ENCODE results near the gene FGF14.
"Not testable (repeated sequence)": the region's sequence is repeated elsewhere in the genome, so short reads cannot be mapped to it uniquely, and the experiment has no call there.

FGF14 gene

DNA sequence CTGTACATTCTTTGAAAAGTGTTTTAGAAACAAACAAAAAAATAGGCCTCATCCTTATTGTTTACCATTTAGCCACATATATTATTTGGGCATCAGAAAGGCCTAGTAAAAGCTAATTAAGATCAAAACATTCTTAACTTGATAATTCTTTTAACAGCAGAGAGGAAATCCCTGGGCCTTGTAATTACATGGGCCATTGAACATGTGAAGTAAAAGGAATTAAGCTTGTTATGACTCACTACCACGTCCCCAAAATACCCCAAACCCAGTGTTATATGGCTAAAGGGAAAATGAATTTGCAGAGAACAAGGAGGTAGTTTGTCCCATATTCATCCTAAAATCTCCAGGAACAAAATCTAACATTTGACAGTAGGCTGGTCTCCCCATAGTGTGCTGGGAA is 509.6 kb downstream of the FGF14 start:
- DNase-seq (ENCODE audit: extremely low read depth in 1 of 2, low read depth in 1 of 2): no peak

DNA sequence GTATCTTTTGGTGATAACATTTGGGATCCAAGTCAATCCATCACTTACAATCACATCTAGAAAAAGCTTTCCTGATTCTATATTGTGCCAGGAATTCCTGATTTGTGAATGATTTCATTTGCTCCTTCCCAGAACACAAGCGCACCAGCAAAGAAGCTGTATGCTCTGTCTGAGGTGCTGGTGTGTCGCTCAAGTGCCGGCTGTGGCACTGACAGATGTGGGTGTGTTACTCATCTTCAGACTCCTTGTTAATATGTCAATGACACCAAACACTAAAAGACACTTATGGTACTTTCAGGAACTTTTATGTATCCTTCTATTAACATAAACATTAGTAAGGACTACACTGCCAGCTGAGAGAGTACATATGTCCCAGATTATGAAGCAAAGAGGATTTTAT is 520.3 kb downstream of the FGF14 start:
- no peak for DNase-seq (ENCODE audit: extremely low read depth in 1 of 2, low read depth in 1 of 2)

DNA sequence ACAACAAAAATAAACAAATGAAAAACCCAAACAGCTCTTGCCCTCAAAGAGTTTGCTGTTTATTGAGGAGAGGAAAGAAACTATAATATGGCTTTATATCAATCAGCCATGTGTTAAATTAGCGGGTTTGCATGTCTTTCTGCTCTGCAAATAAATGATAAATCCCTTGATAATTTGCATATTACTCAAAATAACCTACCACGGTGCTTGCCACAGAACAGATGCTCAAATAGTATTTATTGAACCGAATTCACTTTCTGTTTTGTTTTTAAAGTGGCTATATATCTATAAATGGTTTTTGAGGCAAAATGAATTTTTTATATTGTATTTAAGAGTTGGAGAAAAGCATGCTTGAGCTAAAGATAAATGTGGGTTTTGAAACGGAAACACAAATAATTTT is 521.3 kb downstream of the FGF14 start:
- DNase-seq (ENCODE audit: extremely low read depth in 1 of 2, low read depth in 1 of 2): no peak

DNA sequence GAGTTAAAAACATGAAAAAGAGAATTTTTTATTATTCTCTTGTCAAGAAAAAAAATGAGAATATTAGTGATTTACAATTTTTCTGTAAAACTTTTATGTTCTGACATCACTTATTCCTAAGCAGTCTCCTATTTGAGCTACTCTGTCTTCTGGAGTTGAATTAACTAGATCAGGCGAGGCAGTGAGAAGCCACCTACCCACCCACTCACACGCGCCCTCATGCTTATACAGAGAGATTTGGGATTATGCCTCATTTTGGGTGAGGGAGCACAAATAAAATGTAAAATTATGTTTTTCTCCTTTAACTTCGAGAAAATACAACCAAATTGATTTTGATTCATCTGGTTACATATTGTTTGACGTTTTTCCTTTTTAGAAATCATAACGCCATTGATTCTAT is 524.9 kb downstream of the FGF14 start:
- DNase-seq (ENCODE audit: extremely low read depth in 1 of 2, low read depth in 1 of 2): no peak

DNA sequence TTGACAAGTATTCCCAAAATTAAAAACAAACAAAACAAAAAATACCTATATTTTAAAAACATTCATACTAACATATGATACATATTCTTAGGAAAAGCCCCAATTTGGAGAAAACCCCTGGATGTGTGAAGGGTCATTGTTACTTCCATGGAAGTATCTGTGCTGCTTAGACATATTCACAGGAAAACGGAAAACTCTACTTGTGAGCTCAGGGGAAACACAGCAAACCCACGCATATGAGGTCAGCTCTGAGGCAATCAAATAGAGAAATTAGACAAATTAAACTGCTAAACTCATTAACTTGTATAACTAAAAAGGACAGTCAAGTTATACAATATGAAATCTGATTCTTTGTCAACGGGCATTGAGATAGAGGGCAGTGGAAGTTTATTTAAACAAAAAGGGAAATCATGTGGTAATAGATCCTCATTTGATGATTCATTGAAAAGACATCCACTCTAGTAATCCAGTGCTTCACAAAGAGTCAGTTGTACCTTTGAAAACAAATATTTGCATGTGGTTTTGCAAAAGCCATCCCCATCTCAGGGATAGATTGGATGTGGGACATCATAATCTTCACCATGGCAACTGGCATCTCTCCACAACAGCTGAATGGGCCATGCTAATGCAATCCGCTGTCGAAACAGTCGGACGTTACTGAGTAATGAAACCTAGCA is 526.0 kb downstream of the FGF14 start:
- no peak for DNase-seq (ENCODE audit: extremely low read depth in 1 of 2, low read depth in 1 of 2)

DNA sequence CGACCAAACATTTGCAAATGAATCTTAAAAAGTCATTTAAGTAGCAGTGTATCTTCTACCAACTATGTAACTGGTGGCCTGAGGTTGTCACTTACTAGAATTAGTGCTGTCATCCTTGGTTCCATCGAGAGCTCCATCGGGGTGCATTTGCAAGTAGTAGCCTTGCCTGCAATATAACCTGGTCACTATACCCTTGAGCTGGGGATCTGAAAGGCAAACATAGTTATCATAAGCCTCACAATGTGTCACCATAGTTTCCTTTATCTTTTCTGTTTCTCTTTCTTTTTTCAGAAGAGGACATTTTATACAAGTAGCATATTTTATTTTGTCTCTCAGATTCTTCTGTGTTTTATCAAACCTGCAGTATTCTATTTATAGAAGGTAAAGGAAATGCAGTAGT is 526.8 kb downstream of the FGF14 start:
- DNase-seq (ENCODE audit: extremely low read depth in 1 of 2, low read depth in 1 of 2): no peak

DNA sequence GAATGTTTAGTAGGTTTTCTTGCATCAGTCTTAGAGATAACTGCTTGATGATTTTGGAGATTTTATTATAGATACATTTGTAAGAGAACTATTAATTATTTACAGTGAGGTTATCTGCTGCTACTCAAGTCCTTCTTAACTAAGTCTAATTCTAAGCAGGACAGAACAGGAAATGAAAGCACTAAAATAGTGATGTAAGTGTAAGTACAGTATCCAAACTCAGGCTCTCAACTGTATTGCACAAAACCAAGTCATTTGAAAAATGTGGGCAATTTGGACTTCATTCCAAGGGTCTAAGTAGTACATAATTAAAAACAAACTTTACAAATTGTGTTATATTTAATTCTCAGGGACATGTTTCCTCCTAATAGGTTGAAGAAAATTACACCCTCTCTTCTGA is 532.3 kb downstream of the FGF14 start:
- no peak for DNase-seq (ENCODE audit: extremely low read depth in 1 of 2, low read depth in 1 of 2)

DNA sequence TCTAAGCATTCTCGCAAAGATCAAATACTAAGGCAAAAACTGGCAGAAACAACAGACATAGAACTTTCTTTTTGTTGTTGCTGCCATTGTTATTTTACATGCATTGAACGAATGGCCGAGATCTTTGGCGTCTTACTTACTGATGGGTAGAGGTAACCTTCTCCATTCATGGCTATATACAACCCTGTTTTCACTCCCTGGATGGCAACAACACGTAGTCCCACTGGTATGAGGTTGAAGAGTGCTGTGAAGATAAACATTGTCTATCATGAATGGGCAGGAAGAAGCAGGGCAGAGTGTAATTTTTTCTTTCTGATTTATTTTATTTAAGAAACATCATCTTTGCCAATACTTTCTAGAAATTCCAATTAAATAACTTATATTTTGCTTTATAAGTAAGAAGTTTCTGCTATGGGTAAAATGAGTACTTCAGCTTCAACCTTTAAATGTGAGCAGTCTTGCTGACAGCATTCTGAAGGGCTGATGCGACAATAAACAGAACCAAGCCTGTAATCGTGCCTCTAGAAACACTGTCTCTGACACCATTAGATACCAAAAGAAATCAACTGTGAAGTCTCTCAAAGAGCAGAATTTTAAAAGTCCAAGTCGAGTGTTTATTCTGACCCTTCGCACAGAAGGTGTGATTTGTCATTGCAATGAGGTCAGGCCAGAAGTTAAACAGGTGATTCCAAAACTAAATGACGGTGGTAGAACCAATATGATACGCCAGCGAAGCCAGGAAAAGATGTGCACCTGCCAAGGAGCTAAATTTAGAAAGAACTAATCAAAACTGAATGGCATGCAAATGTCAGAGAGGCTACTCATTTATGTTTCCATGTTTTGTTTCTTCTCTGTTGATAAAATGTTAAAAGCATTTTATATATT is 533.0 kb downstream of the FGF14 start:
- no peak for DNase-seq (ENCODE audit: extremely low read depth in 1 of 2, low read depth in 1 of 2)

DNA sequence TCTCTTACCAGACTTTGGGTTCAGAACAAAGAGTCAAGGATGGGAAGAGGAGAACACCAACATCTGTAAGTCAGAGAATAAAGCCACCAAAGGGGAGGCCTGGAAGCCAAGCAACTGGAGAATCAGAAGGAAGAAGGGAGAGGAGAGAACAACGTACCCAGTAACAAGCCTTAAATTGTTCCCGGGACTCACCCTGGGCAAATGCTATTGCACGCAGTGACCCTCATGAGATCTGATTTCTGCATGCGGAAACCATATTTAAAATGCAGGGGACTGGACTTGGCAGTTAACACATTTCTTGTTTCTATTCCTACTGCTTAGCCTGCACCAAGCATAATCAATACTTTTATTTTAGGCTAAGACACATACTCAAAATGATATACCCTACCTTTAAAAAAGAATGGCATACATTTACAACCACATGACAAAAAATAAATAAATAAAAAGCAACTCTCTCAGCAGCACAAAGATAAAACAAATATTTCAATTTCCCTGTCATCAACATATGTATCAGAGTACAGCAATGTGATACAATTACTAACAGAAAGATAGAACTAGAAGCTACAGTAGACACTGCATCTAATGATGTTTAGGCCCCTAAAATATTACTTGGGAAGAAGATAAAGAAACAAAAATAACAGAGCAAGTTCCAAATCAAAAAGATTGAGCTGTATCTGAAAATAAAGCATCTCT is 534.8 kb downstream of the FGF14 start:
- DNase-seq (ENCODE audit: extremely low read depth in 1 of 2, low read depth in 1 of 2): no peak

DNA sequence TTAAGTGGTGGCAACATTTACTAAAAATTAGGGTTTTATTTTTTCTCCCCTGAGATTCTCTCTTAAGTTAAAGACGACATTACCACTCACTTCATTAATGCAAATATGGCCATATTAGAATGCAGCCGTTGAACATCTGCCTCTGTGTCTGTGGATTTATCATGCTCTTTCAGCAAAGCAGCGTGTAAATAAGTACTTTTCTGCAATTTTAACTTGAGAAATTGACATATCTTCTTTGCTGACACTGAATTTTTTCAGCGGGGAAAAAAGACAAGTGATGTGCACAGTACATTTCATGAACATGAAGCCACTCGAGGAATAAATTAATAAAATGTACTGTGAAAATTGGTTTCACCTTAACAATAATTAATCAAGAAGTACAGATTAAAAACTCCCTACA is 543.0 kb downstream of the FGF14 start:
- no peak for DNase-seq (ENCODE audit: extremely low read depth in 1 of 2, low read depth in 1 of 2)

DNA sequence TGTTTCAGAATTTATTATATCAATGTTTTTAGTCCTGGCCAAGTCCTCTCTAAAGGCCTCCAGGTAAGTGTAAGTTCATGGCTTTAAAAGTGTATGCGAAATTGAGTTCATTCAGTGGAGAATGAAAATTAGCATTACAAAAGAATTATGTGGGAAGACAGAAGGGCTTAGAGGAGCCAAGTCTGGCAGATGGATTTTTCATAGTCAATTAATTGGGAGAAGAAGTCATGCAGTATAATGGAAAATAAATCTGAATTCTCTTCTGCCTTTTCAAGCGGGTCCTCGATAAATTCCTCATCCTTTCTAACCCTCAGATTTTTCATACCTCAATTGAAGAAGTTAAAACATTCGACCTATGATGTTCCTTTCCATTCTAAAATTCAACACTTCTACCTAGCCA is 555.1 kb downstream of the FGF14 start:
- DNase-seq (ENCODE audit: extremely low read depth in 1 of 2, low read depth in 1 of 2): no peak

DNA sequence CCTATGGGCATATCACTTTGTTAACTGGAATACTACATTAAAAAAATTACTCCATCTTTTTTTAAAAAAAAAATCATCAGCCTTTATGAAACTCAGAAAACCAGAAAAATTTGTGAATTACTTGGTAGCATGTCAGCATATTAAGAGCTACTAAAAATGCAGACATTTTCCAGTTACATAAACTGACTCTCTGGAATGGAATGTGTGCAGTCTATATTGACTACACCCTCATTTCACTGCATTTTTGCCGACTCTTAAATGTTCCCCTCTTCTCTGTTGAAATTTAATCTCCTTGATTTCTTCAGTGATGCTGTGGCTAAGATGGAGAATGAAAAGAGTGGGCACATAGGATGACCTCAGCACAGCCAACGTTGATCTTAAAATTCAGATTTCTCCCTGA is 555.6 kb downstream of the FGF14 start:
- DNase-seq (ENCODE audit: extremely low read depth in 1 of 2, low read depth in 1 of 2): no peak

DNA sequence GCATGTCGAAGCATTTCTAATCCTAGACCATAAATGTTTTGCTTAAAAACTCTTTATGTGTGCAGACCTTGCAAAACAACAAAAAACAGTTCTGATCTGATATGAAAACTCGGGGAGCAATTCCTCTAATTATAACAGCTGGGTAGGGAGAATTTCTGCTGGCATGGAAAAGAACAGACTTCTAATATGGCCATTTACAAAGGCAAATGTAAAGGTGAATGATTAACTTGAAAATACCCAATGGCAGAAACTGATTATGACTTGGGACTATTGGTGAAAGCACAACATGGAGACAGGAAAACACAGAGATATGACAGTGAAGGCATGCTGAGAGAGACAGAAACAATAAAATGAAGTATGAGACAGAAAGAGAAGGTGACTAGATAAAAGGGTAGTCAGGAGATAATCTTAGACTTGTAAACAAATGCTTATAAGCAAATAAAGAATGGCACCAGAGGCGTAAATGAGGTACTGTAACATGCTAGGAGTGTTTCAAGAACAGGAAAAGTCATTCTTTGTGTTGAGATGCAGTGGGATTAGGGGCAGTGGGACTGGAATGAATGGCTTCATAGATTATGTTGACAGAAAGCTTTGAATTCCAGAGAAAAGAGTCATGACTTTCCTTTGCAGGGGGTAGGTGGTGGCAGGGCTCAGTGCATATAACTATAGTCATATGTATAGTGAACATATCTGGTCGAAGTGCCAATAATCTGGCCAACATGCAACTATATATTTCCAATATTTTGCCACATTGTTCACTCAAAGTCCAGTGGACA is 556.4 kb downstream of the FGF14 start:
- no peak for DNase-seq (ENCODE audit: extremely low read depth in 1 of 2, low read depth in 1 of 2)

DNA sequence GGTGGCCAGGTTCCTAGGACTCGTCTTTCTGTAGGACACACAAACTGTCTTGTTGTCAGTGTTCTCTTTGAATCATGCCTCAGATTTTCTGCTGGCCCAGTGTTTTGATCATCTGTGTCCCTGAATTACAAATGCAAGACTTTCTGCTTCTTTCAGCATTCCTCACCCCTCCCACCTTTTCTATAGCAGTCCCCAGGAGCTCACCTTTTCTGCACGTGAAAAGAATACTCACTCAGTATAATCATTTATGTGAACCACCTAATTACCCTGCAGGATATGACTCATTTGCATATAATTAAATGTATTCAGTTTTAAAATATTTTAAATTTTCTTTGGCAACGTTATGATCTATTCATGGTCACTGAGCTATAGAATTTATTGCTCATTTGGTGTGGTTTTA is 560.1 kb downstream of the FGF14 start:
- no peak for DNase-seq (ENCODE audit: extremely low read depth in 1 of 2, low read depth in 1 of 2)

DNA sequence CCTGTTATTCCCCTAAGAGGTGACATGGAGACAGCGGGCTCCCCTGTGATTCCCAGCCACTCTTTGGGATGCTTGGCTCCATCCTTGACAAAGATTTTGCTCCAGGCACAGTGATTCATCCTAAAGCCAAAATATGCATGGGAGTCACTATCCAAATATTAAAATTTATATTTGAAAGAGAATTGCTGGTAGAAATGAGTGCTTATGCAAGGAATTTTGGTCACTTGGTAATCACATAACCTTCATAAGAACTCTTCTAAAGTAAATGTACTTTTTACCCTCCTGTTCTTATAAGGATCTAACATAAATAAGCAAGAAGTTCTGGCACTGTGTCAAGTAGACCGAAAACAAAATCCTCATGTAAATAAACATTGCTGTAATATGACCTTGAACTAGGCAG is 563.5 kb downstream of the FGF14 start:
- DNase-seq (ENCODE audit: extremely low read depth in 1 of 2, low read depth in 1 of 2): no peak

DNA sequence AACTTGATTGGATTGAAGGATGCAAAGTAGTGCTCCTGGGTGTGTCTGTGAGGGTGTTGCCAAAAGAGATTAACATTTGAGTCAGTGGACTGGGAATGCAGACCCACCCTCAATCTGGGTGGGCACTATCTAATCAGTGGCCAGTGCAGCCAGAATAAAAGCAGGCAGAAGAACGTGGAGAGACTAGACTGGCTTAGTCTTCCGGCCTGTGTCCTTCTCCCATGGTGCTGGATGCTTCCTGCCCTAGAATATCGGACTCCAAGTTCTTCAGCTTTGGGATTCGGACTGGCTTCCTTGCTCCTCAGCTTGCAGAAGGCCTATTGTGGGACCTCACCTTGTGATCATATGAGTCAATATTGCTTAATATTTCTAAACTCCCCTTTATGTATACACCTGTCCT is 564.1 kb downstream of the FGF14 start:
- DNase-seq (ENCODE audit: extremely low read depth in 1 of 2, low read depth in 1 of 2): not testable (repeated sequence)

DNA sequence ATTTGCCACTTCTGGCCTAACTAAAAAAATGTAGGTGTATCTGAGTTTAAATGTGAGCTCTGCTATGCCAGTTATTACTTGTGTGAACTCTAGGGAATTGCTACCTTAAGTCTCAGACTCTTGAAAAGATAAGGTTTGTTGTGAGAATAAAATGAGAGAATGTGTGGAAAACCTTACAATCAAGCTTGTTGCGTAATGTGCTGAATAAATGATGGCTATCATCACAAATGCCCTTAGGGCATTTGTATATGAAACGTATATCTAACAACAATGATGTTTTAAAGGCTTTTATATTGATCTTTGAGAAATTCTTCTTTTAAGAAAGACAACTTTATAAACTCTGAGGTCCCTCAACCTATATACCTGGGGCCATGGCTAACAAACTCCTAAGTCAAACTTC is 564.6 kb downstream of the FGF14 start:
- DNase-seq (ENCODE audit: extremely low read depth in 1 of 2, low read depth in 1 of 2): no peak

DNA sequence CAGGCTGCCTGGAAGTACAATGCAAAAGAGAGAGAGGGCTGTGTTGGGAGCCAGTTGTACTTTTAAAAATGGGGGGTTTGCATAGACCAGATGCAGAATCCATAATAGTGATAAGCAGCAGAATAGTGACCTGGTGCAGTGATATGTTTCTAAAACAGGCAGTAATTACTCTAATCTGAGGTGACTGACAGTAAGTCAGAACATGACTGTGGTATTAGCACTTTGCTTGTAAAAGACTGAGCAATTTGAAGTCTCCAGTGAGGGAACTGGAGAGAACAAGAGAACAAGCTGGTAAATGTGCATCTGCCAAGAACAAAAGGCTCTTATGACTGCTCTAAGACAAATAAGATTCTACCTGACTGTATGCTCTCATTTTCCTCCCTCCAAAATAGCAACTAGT is 565.9 kb downstream of the FGF14 start:
- DNase-seq (ENCODE audit: extremely low read depth in 1 of 2, low read depth in 1 of 2): no peak

DNA sequence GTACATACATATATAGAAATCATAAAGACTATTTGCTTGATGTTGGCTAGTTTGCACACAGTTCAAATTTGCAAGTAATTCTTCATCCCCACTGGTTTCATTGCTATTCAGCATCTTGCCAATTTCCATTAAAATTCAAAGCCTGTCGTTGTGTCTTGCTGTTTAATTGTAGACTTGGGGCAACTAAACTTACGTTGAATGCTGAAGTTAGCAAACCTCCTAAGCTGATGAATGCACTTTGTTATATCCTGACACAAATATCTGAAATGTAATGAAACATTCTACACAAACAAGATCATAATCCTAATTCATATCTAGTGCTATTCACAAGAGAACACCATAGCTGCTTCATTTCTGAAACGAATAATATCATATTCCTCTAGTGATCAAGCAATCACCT is 568.2 kb downstream of the FGF14 start:
- DNase-seq (ENCODE audit: extremely low read depth in 1 of 2, low read depth in 1 of 2): no peak

DNA sequence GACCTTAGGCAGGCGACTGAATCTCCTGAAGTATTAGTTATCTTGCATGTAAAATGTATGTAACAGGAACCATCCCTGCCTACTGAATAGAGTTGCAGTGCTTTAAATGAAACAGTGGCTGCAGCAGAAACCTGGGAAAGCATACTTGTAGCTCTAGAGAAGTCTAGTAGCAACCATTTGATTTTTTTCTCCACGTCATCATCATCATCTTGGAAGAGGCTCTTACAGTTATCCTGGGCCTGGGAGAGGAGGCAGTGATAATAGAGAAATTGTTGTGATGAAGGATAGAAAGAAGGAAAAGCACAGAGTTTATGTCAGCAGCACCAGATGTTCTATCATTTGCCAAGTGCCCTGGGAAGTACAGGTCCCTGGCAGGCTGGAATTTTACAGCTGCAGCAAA is 571.8 kb downstream of the FGF14 start:
- DNase-seq (ENCODE audit: extremely low read depth in 1 of 2, low read depth in 1 of 2): no peak

DNA sequence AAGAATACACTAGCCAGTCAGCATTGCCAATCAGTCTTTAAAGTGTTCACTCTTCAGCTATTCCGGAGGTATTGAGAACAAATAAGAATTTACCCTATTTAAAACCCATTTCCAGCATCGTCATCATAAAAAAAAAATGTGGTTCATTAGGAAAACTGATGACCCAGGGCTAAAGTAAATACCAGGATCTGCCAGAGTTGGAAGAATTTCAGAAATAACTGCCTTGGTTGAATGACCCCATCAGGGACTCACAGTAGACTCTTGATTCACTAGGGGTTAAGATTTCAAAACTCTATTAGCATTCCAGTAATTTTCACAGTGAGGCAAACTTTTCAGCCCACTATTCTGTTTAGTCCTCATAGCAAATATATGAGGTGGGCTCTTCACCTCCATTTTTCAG is 572.4 kb downstream of the FGF14 start:
- no peak for DNase-seq (ENCODE audit: extremely low read depth in 1 of 2, low read depth in 1 of 2)

Measured in activated CD8-positive, alpha-beta memory T cell treated with anti-CD3 and anti-CD28 coated beads for 1 hour (primary cell).